B cell (primary cell): Measurements from ENCODE around the gene NGEF. TPM values are rescaled to one million over a fixed set of nuclear protein-coding genes. Genes with fewer than 3 reads are reported as not detected.

Experiments used
- ATAC-seq: fragments of 200-7000 bp; cut with Tn5 transposase; one replicate; pipeline ENCODE4 v1.10.0; 2021; ENCODE audit warnings: low read depth, mild to moderate bottlenecking, moderate number of reproducible peaks, moderate library complexity
- CTCF ChIA-PET: fragments of 350-600 bp; sonication (Branson Sonifier 250); formaldehyde crosslinking; loops from one replicate; lab custom pipeline; 2021; ENCODE audit warnings: antibody characterized with exemption, inconsistent platforms; lab: Charles Lee
- POLR2A ChIA-PET: fragments of 350-600 bp; sonication (Branson Sonifier 250); formaldehyde crosslinking; loops from one replicate; lab custom pipeline; 2021; ENCODE audit warnings: antibody characterized with exemption; lab: Charles Lee
- DNase-seq: peaks from one replicate; pipeline ENCODE4 v3.0.0; 2013
- H2AFZ ChIP-seq: 2 replicates; pipeline ENCODE4 v1.6.1; 2012; ENCODE audit warnings: mild to moderate bottlenecking, low read depth, low read length; ENCODE audit not compliant: insufficient read depth, poor library complexity, severe bottlenecking
- H3K27ac ChIP-seq, 2 donors: 1 replicate in 1 of 2; 2 replicates in 1 of 2; pipeline ENCODE4 v1.5.1; 2012 to 2013; ENCODE audit warnings: low read length in 2 of 2, mild to moderate bottlenecking in 2 of 2, moderate library complexity in 1 of 2
- H3K27me3 ChIP-seq, 4 experiments: fragments of 200-600 bp in 1 of 4; sonication (generic) in 1 of 4; replicated peaks in 1 of 4; 1 replicate in 2 of 4; 2 replicates in 2 of 4; pipeline versions ENCODE4 v1.6.1 to v1.7.0; 2013 to 2016; ENCODE audit warnings: low read length in 3 of 4, mild to moderate bottlenecking in 2 of 4, mixed read lengths in 1 of 4, moderate library complexity in 1 of 4; ENCODE audit not compliant: insufficient read depth in 4 of 4, control insufficient read depth in 3 of 4; ENCODE audit errors: control extremely low read depth in 1 of 4
- H3K36me3 ChIP-seq, 2 experiments: replicated peaks in 1 of 2; 1 replicate in 1 of 2; 2 replicates in 1 of 2; pipeline versions ENCODE4 v1.6.1 to v1.7.1; 2013; ENCODE audit warnings: low read length in 1 of 2; ENCODE audit not compliant: insufficient read depth in 2 of 2, control insufficient read depth in 1 of 2; ENCODE audit errors: control extremely low read depth in 1 of 2, extremely low read depth in 1 of 2
- H3K4me1 ChIP-seq, 2 donors: fragments of 200-600 bp in 1 of 2; sonication (generic) in 1 of 2; 1 replicate in 1 of 2; 2 replicates in 1 of 2; pipeline versions ENCODE4 v1.5.1 to v1.6.1; 2013 to 2017; ENCODE audit warnings: low read length in 2 of 2; ENCODE audit not compliant: control insufficient read depth in 2 of 2, insufficient read depth in 2 of 2
- H3K4me2 ChIP-seq: replicated peaks from 2 replicates; pipeline ENCODE3; 2012; ENCODE audit warnings: mild to moderate bottlenecking, low read depth, low read length; ENCODE audit not compliant: poor library complexity, severe bottlenecking
- H3K4me3 ChIP-seq, 5 experiments: fragments of 200-600 bp in 1 of 5; sonication (generic) in 1 of 5; 1 replicate in 3 of 5; 2 replicates in 2 of 5; pipeline versions ENCODE4 v1.5.1 to v1.7.0; 2011 to 2016; ENCODE audit warnings: low read length in 4 of 5, mild to moderate bottlenecking in 4 of 5, low read depth in 2 of 5, control low read depth in 1 of 5, moderate library complexity in 1 of 5; ENCODE audit not compliant: insufficient read depth in 1 of 5; ENCODE audit errors: control extremely low read depth in 1 of 5, extremely low read depth in 1 of 5
- H3K79me2 ChIP-seq: fragments of 200-600 bp; sonication (generic); one replicate; pipeline ENCODE4 v1.6.0; 2016; ENCODE audit warnings: low read length; ENCODE audit not compliant: control insufficient read depth, insufficient read depth
- H3K9ac ChIP-seq: fragments of 200-600 bp; sonication (generic); 2 replicates; pipeline ENCODE4 v1.6.1; 2017; ENCODE audit warnings: mild to moderate bottlenecking, low read length, moderate library complexity
- H3K9me3 ChIP-seq, 3 donors: one replicate each; pipeline versions ENCODE4 v1.6.1 to v1.7.1; 2013; ENCODE audit warnings: low read length in 2 of 3; ENCODE audit not compliant: control insufficient read depth in 2 of 3, insufficient read depth in 1 of 3; ENCODE audit errors: control extremely low read depth in 1 of 3
- H4K20me1 ChIP-seq: 2 replicates; pipeline ENCODE4 v1.6.0; 2012; ENCODE audit warnings: mild to moderate bottlenecking, low read length; ENCODE audit not compliant: insufficient read depth, control insufficient read depth, poor library complexity, severe bottlenecking
- H3K27ac Mint-ChIP-seq: one replicate; pipeline ENCODE4 v1.8.0; 2021; ENCODE audit warnings: mixed read lengths
- H3K27me3 Mint-ChIP-seq: one replicate; pipeline ENCODE4 v1.8.0; 2021; ENCODE audit warnings: mixed read lengths
- H3K4me1 Mint-ChIP-seq: one replicate; pipeline ENCODE4 v1.8.0; 2021; ENCODE audit warnings: mixed read lengths
- H3K4me3 Mint-ChIP-seq: one replicate; pipeline ENCODE4 v1.8.0; 2021; ENCODE audit warnings: mixed read lengths
- H3K9me3 Mint-ChIP-seq: one replicate; pipeline ENCODE4 v1.8.0; 2022; ENCODE audit warnings: mixed read lengths; ENCODE audit not compliant: insufficient read depth
- CTCF ChIP-seq: fragments of 200-600 bp; IDR thresholded peaks from one replicate; pipeline ENCODE4 v1.8.0; 2022; ENCODE audit warnings: antibody characterized with exemption, mild to moderate bottlenecking
- EZH2 ChIP-seq: IDR thresholded peaks from 2 replicates; pipeline ENCODE4 v1.6.1; 2012; ENCODE audit warnings: borderline replicate concordance, low read depth, mild to moderate bottlenecking, moderate library complexity, low read length; ENCODE audit not compliant: insufficient read depth, poor library complexity, severe bottlenecking
- whole genome bisulfite sequencing: methylation state at CpG from one replicate; pipeline ENCODE4 v1.1.5; 2013; ENCODE audit warnings: missing lambda C conversion rate; ENCODE audit not compliant: insufficient coverage; 5-methylcytosine and 5-hydroxymethylcytosine counted together
- intact Hi-C: fragments of 100-400 bp; cut with micrococcal nuclease; formaldehyde crosslinking; loops from one replicate; pipeline ENCODE4 v1.10.0; 2022
- polyA plus RNA-seq: library from polyadenylated mRNA; depleted of rRNA; stranded (reverse); fragments of >200 nt; gene quantifications from 2 replicates; pipeline ENCODE4 v1.2.3, GENCODE V29; 2012
- total RNA-seq, 2 donors: library from RNA; stranded (reverse); fragments of 120-200 nt in 1 of 2; gene quantifications; 1 replicate in 1 of 2; 2 replicates in 1 of 2; pipeline versions ENCODE4 v1.2.3 to v1.2.4, GENCODE V29; 2013 to 2022

Gene NGEF
- total and polyA plus RNA-seq, 2 donors (not counting 1 experiment from before 2014, with no cell fraction given), result not detected

GRCh38 chr2:232983669-232984140 is 29.4 kb downstream of the NGEF start:
- H3K4me2 ChIP-seq, result no peak overlapping the region
- Mint-ChIP-seq H3K27ac (no peak overlapping the region), H3K4me1 (no peaks in the 10 kb centered on the region), H3K27me3 (peaks cover 40% of the 10 kb centered on the region), H3K9me3 (peaks cover 4% of the 10 kb centered on the region), H3K4me3 (no peak overlapping the region)
- H3K79me2 ChIP-seq, result no peaks in the 10 kb centered on the region
- ChIA-PET POLR2A (no interaction called here), CTCF (no interaction called here)
- no peak for ATAC-seq
- intact Hi-C loops, result no loop called here
- H3K4me3 ChIP-seq, result no peak overlapping the region
- no peak for DNase-seq
- TF ChIP-seq CTCF (no peak), EZH2 (no peak)
- H3K36me3 ChIP-seq, result no peaks in the 10 kb centered on the region
- H3K4me1 ChIP-seq, result no peaks in the 10 kb centered on the region
- peaks cover 2 to 6% (median 3%) of the 10 kb centered on the region in 3 donors for H3K9me3 ChIP-seq
- H3K27ac ChIP-seq, result no peak overlapping the region
- H3K27me3 ChIP-seq, result peaks cover 0 to 12% (median 4%) of the 10 kb centered on the region in 4 experiments
- no peak overlapping the region for H2AFZ ChIP-seq
- no peak overlapping the region for H3K9ac ChIP-seq
- no peaks in the 10 kb centered on the region for H4K20me1 ChIP-seq
- 100% methylated on average over 1 of the region's 11 CpGs for WGBS

GRCh38 chr2:232982926-232983668 is 30.0 kb downstream of the NGEF start:
- Histone ChIP-seq H3K4me3 (no peak overlapping the region), H2AFZ (no peak overlapping the region), H3K4me2 (no peak overlapping the region), H3K79me2 (no peaks in the 10 kb centered on the region), H3K4me1 (no peaks in the 10 kb centered on the region), H3K27me3 (peaks cover 0 to 12% (median 4%) of the 10 kb centered on the region in 4 experiments), H3K36me3 (no peaks in the 10 kb centered on the region), H4K20me1 (no peaks in the 10 kb centered on the region), H3K27ac (no peak overlapping the region), H3K9ac (no peak overlapping the region), H3K9me3 (peaks cover 2 to 6% (median 3%) of the 10 kb centered on the region in 3 donors)
- Mint-ChIP-seq H3K9me3 (peaks cover 4% of the 10 kb centered on the region), H3K27me3 (peaks cover 37% of the 10 kb centered on the region), H3K27ac (no peak overlapping the region), H3K4me3 (no peak overlapping the region), H3K4me1 (no peaks in the 10 kb centered on the region)
- WGBS, result 60% methylated on average over 15 of the region's 15 CpGs
- intact Hi-C loops, result no loop called here
- no peak for ATAC-seq
- ChIA-PET CTCF (no interaction called here), POLR2A (no interaction called here)
- no peak for TF ChIP-seq CTCF
- no peak for TF ChIP-seq EZH2
- no peak for DNase-seq
